Measurements from ENCODE around the gene APLP2. TPM values are rescaled to one million over a fixed set of nuclear protein-coding genes. Genes with fewer than 3 reads are reported as not detected.

APLP2 gene
- total RNA-seq, 1 experiment from 2014 or later: 210 TPM

GRCh38 chr11:130112071-130112830 is 42.6 kb downstream of the APLP2 start (continued):
- no peak for TF ChIP-seq RAD21 (IDR thresholded peaks at IDR 0.05; ENCODE audit: low read depth)
- TF ChIP-seq POLR2AphosphoS5 (IDR thresholded peaks at IDR 0.05; ENCODE audit: low read depth, low read length): no peak
- no peak for TF ChIP-seq ZBTB33 (IDR thresholded peaks at IDR 0.05; ENCODE audit: extremely low read depth, insufficient replicate concordance, low read length)
- TF ChIP-seq EGR1 (IDR thresholded peaks at IDR 0.05; ENCODE audit: low read depth): no peak
- no peak for TF ChIP-seq SP1 (IDR thresholded peaks at IDR 0.05; ENCODE audit: low read depth)
- TF ChIP-seq EZH2phosphoT487 (IDR thresholded peaks at IDR 0.05; ENCODE audit: borderline replicate concordance): no peak
- no peak for TF ChIP-seq CEBPB (IDR thresholded peaks at IDR 0.05; ENCODE audit: low read depth)
- no peak for TF ChIP-seq CBX3 (IDR thresholded peaks at IDR 0.05; ENCODE audit: low read depth)

GRCh38 chr11:130114281-130114680 is 44.6 kb downstream of the APLP2 start:
- 0 out of 2 replicates have a peak, but pooled peaks cover 3% of the 10 kb centered on the region for H4K20me1 ChIP-seq (ENCODE audit: insufficient read depth)
- DNase-seq (ENCODE audit: low read depth, low spot score) (no peak), ATAC-seq (0 out of 2 replicates have a peak, but pooled peaks have one; percentile 36)
- H3K36me3 ChIP-seq (ENCODE audit: control insufficient read depth in 1 of 2, insufficient read depth in 2 of 2, low read length in 2 of 2): peaks cover 0 to 15% of the 10 kb centered on the region in 2 experiments
- intact Hi-C loops (cut with micrococcal nuclease): no loop called here
- ChIA-PET CTCF (no interaction called here), POLR2A (no interaction called here), RAD21 (ENCODE audit: low non-redundant PET in 1 of 2, low total read pairs in 2 of 2, uncharacterized antibody in 2 of 2, unreplicated experiment in 2 of 2) (no interaction called here)
- no peak overlapping the region for H3K4me2 ChIP-seq (ENCODE audit: low read length)
- no peaks in the 10 kb centered on the region for H3K27me3 ChIP-seq (ENCODE audit: insufficient read depth, low read length)
- H3K9me2 ChIP-seq (ENCODE audit: insufficient read depth): no peaks in the 10 kb centered on the region
- no peaks in the 10 kb centered on the region for H3K9me3 ChIP-seq (ENCODE audit: control insufficient read depth in 1 of 2, insufficient read depth in 1 of 2, low read depth in 1 of 2, low read length in 2 of 2)
- H3K27ac ChIP-seq (ENCODE audit: low read depth, low read length): no peak overlapping the region
- H3K4me3 ChIP-seq (replicated peaks in 1 of 2; ENCODE audit: low read depth in 1 of 2, low read length in 2 of 2): no peak overlapping the region
- no TSS peak for BruUV-seq (replicated peaks)
- no peak overlapping the region for H3K9ac ChIP-seq (ENCODE audit: low read length)
- H3K79me2 ChIP-seq (ENCODE audit: insufficient read depth, low read length): no peaks in the 10 kb centered on the region; the same call in 1 of the 2 replicates
- no peak overlapping the region for H2AFZ ChIP-seq (ENCODE audit: low read depth, low read length, poor library complexity, severe bottlenecking)
- no peaks in the 10 kb centered on the region for H3K4me1 ChIP-seq (ENCODE audit: control insufficient read depth in 1 of 2, insufficient read depth in 2 of 2, low read length in 2 of 2)
- no peak for TF ChIP-seq REST (IDR thresholded peaks at IDR 0.05; ENCODE audit: low read depth)
